MM.1S (cell line): ENCODE measurements around the gene CCSER2.

Experiments
- DNase-seq: peaks from one replicate; pipeline ENCODE4 v3.0.0-alpha.2; 2015
- H2AFZ ChIP-seq: fragments of 300-600 bp; sonication (generic); 2 replicates; pipeline ENCODE4 v1.6.0; 2016; ENCODE audit warnings: antibody characterized with exemption, low read length
- H3F3A ChIP-seq: fragments of 300-600 bp; sonication (generic); 2 replicates; pipeline ENCODE4 v1.6.1; 2016; ENCODE audit warnings: mild to moderate bottlenecking, antibody characterized with exemption, low read length, moderate library complexity, mixed read lengths; ENCODE audit not compliant: insufficient read depth
- H3K27ac ChIP-seq: fragments of 300-600 bp; sonication (generic); 2 replicates; pipeline ENCODE4 v1.5.1; 2016; ENCODE audit warnings: mild to moderate bottlenecking, low read length
- H3K27me3 ChIP-seq: fragments of 300-600 bp; sonication (generic); replicated peaks from 2 replicates; pipeline ENCODE4 v1.6.0; 2016; ENCODE audit warnings: low read length; ENCODE audit not compliant: insufficient read depth
- H3K36me3 ChIP-seq: fragments of 300-600 bp; sonication (generic); replicated peaks from 2 replicates; pipeline ENCODE4 v1.6.1; 2016; ENCODE audit warnings: mild to moderate bottlenecking, low read length, mixed read lengths; ENCODE audit not compliant: insufficient read depth
- H3K4me1 ChIP-seq: fragments of 300-600 bp; sonication (generic); 2 replicates; pipeline ENCODE4 v1.6.1; 2016; ENCODE audit warnings: low read length, mixed read lengths
- H3K4me2 ChIP-seq: fragments of 300-600 bp; sonication (generic); 2 replicates; pipeline ENCODE4 v1.6.0; 2016; ENCODE audit warnings: low read depth, low read length
- H3K4me3 ChIP-seq: fragments of 300-600 bp; sonication (generic); 2 replicates; pipeline ENCODE4 v1.5.1; 2016; ENCODE audit warnings: low read length, mixed read lengths
- H3K79me2 ChIP-seq: fragments of 300-600 bp; sonication (generic); 2 replicates; pipeline ENCODE4 v1.6.1; 2016; ENCODE audit warnings: mixed run types, low read length, mixed read lengths
- H3K9ac ChIP-seq: fragments of 300-600 bp; sonication (generic); 2 replicates; pipeline ENCODE4 v1.6.1; 2016; ENCODE audit warnings: low read length, mixed read lengths
- H3K9me2 ChIP-seq: fragments of 300-600 bp; sonication (generic); replicated peaks from 2 replicates; pipeline ENCODE4 v1.6.1; 2016; ENCODE audit warnings: mild to moderate bottlenecking, low read length, mixed read lengths; ENCODE audit not compliant: insufficient read depth
- H3K9me3 ChIP-seq: fragments of 300-600 bp; sonication (generic); replicated peaks from 2 replicates; pipeline ENCODE4 v1.6.1; 2016; ENCODE audit warnings: mild to moderate bottlenecking, low read length, mixed read lengths; ENCODE audit not compliant: insufficient read depth
- H4K20me1 ChIP-seq: fragments of 300-600 bp; sonication (generic); 2 replicates; pipeline ENCODE4 v1.6.1; 2016; ENCODE audit warnings: mild to moderate bottlenecking, low read length, moderate library complexity, mixed read lengths; ENCODE audit not compliant: insufficient read depth
- EZH2 ChIP-seq: fragments of 300-600 bp; sonication (generic); optimal IDR thresholded peaks from 2 replicates; pipeline ENCODE3; 2017; ENCODE audit warnings: low read depth, mild to moderate bottlenecking, antibody characterized with exemption, low read length, mixed read lengths
- EZH2phosphoT487 ChIP-seq: fragments of 300-600 bp; sonication (generic); IDR thresholded peaks from 2 replicates; pipeline ENCODE4 v1.6.1; 2018; ENCODE audit warnings: antibody characterized with exemption, low read length
- TF ChIP-seq, protein P1 (sequence below): fragments of 300-600 bp; sonication (generic); IDR thresholded peaks from 2 replicates; pipeline ENCODE4 v1.5.1; 2016; ENCODE audit warnings: antibody characterized with exemption, low read length, mixed read lengths

The CCSER2 gene

DNA sequence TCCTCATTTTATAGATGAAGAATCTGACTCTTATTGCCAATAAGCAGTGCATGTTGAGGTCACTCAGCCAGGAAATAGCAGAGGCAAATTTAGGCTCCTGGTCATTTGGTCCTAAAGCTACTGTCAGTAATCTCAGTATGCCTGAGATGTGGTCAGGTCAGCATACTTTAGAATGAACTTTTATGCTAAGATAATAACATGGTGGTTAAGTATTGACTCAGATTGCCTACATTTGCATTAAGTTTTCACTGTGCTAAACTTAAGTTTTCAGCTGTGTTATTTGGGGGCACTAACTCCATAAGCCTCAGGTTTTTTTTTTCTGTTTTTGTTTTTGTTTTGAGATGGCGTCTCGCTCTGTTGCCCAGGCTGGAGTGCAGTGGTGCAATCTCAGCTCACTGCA is 35.9 kb upstream of the CCSER2 start:
- H3K27ac ChIP-seq: no peak overlapping the region
- no peaks in the 10 kb centered on the region for H3K27me3 ChIP-seq
- no peaks in the 10 kb centered on the region for H3K9me3 ChIP-seq
- H3K4me1 ChIP-seq: peaks cover 11% of the 10 kb centered on the region
- H3K36me3 ChIP-seq: no peaks in the 10 kb centered on the region
- DNase-seq: no peak
- TF ChIP-seq, protein P1, sequence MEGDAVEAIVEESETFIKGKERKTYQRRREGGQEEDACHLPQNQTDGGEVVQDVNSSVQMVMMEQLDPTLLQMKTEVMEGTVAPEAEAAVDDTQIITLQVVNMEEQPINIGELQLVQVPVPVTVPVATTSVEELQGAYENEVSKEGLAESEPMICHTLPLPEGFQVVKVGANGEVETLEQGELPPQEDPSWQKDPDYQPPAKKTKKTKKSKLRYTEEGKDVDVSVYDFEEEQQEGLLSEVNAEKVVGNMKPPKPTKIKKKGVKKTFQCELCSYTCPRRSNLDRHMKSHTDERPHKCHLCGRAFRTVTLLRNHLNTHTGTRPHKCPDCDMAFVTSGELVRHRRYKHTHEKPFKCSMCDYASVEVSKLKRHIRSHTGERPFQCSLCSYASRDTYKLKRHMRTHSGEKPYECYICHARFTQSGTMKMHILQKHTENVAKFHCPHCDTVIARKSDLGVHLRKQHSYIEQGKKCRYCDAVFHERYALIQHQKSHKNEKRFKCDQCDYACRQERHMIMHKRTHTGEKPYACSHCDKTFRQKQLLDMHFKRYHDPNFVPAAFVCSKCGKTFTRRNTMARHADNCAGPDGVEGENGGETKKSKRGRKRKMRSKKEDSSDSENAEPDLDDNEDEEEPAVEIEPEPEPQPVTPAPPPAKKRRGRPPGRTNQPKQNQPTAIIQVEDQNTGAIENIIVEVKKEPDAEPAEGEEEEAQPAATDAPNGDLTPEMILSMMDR: no peak
- TF ChIP-seq EZH2phosphoT487: no peak
- TF ChIP-seq EZH2: no peak
- no peaks in the 10 kb centered on the region for H3F3A ChIP-seq
- no peak overlapping the region for H3K9ac ChIP-seq
- H3K4me2 ChIP-seq: no peak overlapping the region
- no peaks in the 10 kb centered on the region for H4K20me1 ChIP-seq
- H2AFZ ChIP-seq: no peak overlapping the region
- H3K4me3 ChIP-seq: no peak overlapping the region
- H3K9me2 ChIP-seq: no peaks in the 10 kb centered on the region
- no peaks in the 10 kb centered on the region for H3K79me2 ChIP-seq

- no peak overlapping the region for H3K4me2 ChIP-seq
- no peaks in the 10 kb centered on the region for H3F3A ChIP-seq
Measured at GRCh38 chr10:84293171-84293570, 35.2 kb upstream of the CCSER2 start.

DNA sequence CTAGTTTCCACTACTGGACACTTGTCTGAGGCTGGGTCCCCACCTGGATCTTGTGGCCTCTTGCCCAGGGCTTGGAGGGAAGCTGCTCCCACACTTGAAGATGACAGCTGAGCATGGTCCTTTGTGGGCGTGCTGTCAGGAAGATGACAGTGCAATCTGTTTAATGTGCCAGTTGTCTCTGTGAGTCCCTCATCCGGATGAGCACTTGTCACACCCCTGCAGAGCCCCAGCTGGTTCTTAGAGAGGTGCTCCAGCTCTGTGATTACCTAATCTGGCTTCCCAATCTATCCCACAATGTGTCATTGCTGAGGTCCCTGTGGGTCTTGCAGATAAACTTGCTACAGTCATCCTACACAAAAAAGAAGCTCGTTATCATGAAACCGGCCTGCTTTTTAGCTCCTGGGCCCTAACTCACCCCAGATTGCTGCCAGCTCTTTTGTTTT is 34.8 kb upstream of the CCSER2 start:
- Histone ChIP-seq H3K9me2 (no peaks in the 10 kb centered on the region), H3K9me3 (no peaks in the 10 kb centered on the region), H3F3A (no peaks in the 10 kb centered on the region), H3K4me2 (no peak overlapping the region), H3K4me3 (no peak overlapping the region), H4K20me1 (no peaks in the 10 kb centered on the region), H2AFZ (no peak overlapping the region), H3K27ac (no peak overlapping the region), H3K36me3 (no peaks in the 10 kb centered on the region), H3K79me2 (no peaks in the 10 kb centered on the region), H3K27me3 (no peaks in the 10 kb centered on the region), H3K9ac (no peak overlapping the region), H3K4me1 (peaks cover 11% of the 10 kb centered on the region)
- no peak for DNase-seq
- TF ChIP-seq EZH2phosphoT487: no peak
- TF ChIP-seq, protein P1: no peak
- no peak for TF ChIP-seq EZH2

More at GRCh38 chr10:84293171-84293570, 35.2 kb upstream of the CCSER2 start:
- Histone ChIP-seq H3K9ac (no peak overlapping the region), H3K9me3 (no peaks in the 10 kb centered on the region), H2AFZ (no peak overlapping the region), H3K27me3 (no peaks in the 10 kb centered on the region), H3K36me3 (no peaks in the 10 kb centered on the region), H3K79me2 (no peaks in the 10 kb centered on the region), H3K9me2 (no peaks in the 10 kb centered on the region), H3K4me1 (peaks cover 11% of the 10 kb centered on the region), H3K4me3 (no peak overlapping the region), H3K27ac (no peak overlapping the region), H4K20me1 (no peaks in the 10 kb centered on the region)
- TF ChIP-seq, protein P1: no peak
- no peak for TF ChIP-seq EZH2
- TF ChIP-seq EZH2phosphoT487: no peak
- DNase-seq: no peak
